Renal cortical epithelial cell (primary cell): ENCODE data around the gene KIF1A. TPM values are rescaled to one million over a fixed set of nuclear protein-coding genes. Genes with fewer than 3 reads are reported as not detected.
"Not testable (repeated sequence)": the region's sequence is repeated elsewhere in the genome, so short reads cannot be mapped to it uniquely, and the experiment has no call there.

Experiments used
- DNase-seq: peaks from one replicate; pipeline ENCODE4 v3.0.0-alpha.2; 2011; ENCODE audit warnings: low read depth
- total RNA-seq: library from RNA; depleted of rRNA; stranded (reverse); fragments of >200 nt; gene quantifications from 2 replicates; pipeline ENCODE4 v1.2.3, GENCODE V29; 2014

Gene KIF1A
- total RNA-seq, 1 donor from 2014 or later = 0.45 TPM

GRCh38 chr2:240687045-240687740, 132.8 kb downstream of the KIF1A start:
- DNase-seq = no peak

- no peak for DNase-seq
These were observed 133.6 kb downstream of the KIF1A start for GRCh38 chr2:240686460-240686859.

GRCh38 chr2:240685771-240686371, 134.1 kb downstream of the KIF1A start:
- DNase-seq = no peak

- DNase-seq = not testable (repeated sequence)
These were observed 135.9 kb downstream of the KIF1A start for GRCh38 chr2:240683980-240684728.

- DNase-seq = not testable (repeated sequence)
These were observed 136.6 kb downstream of the KIF1A start for GRCh38 chr2:240683329-240683979.

GRCh38 chr2:240682431-240683224, 137.4 kb downstream of the KIF1A start, which contains the start of gene AQP12B:
AQP12B (minus strand) TSS chr2:240682885; CDS start chr2:240682837, 48 bp downstream.
- DNase-seq = not testable (repeated sequence)

- DNase-seq = not testable (repeated sequence)
These were observed 139.8 kb downstream of the KIF1A start for GRCh38 chr2:240680185-240680584.

- DNase-seq = not testable (repeated sequence)
These were observed 141.1 kb downstream of the KIF1A start for GRCh38 chr2:240678909-240679308.

GRCh38 chr2:240678043-240678442, 142.0 kb downstream of the KIF1A start:
- not testable (repeated sequence) for DNase-seq

- not testable (repeated sequence) for DNase-seq
These were observed 144.7 kb downstream of the KIF1A start for GRCh38 chr2:240675345-240675744.

- not testable (repeated sequence) for DNase-seq
These were observed 145.4 kb downstream of the KIF1A start for GRCh38 chr2:240674461-240675184.

- no peak for DNase-seq
These were observed 147.3 kb downstream of the KIF1A start for GRCh38 chr2:240672701-240673190.

GRCh38 chr2:240672076-240672700, 147.8 kb downstream of the KIF1A start:
- DNase-seq = no peak

- DNase-seq = no peak
These were observed 149.1 kb downstream of the KIF1A start for GRCh38 chr2:240670950-240671349.

GRCh38 chr2:240670402-240670801, 149.6 kb downstream of the KIF1A start:
- DNase-seq = no peak

- no peak for DNase-seq
These were observed 155.4 kb downstream of the KIF1A start for GRCh38 chr2:240664622-240665021.
